ENCODE measurements around the gene CEBPG.

Gene CEBPG

GRCh38 chr19:33407140-33407551 lies 33.6 kb downstream of the CEBPG start:
- DNase-seq (ENCODE audit: low read depth): no peak

GRCh38 chr19:33407716-33408115 lies 34.2 kb downstream of the CEBPG start:
- DNase-seq (ENCODE audit: low read depth): peak; percentile 70

GRCh38 chr19:33408116-33408515 lies 34.6 kb downstream of the CEBPG start:
- no peak for DNase-seq (ENCODE audit: low read depth)

- DNase-seq (ENCODE audit: low read depth): no peak
These were observed 35.3 kb downstream of the CEBPG start for GRCh38 chr19:33408538-33409434.

- DNase-seq (ENCODE audit: low read depth): no peak
These were observed 36.6 kb downstream of the CEBPG start for GRCh38 chr19:33409906-33410685.

- DNase-seq (ENCODE audit: low read depth): no peak
These were observed 37.4 kb downstream of the CEBPG start for GRCh38 chr19:33410915-33411401.

- no peak for DNase-seq (ENCODE audit: low read depth)
These were observed 38.2 kb downstream of the CEBPG start for GRCh38 chr19:33411621-33412180.

GRCh38 chr19:33412601-33413425 lies 39.3 kb downstream of the CEBPG start:
- DNase-seq (ENCODE audit: low read depth): no peak

GRCh38 chr19:33413426-33413725 lies 39.9 kb downstream of the CEBPG start:
- no peak for DNase-seq (ENCODE audit: low read depth)

GRCh38 chr19:33413868-33414666 lies 40.6 kb downstream of the CEBPG start:
- no peak for DNase-seq (ENCODE audit: low read depth)

GRCh38 chr19:33414667-33415605 lies 41.4 kb downstream of the CEBPG start:
- DNase-seq (ENCODE audit: low read depth): no peak

GRCh38 chr19:33416307-33417215 lies 43.1 kb downstream of the CEBPG start:
- peak; percentile 17 for DNase-seq (ENCODE audit: low read depth)

- DNase-seq (ENCODE audit: low read depth): no peak
These were observed 44.2 kb downstream of the CEBPG start for GRCh38 chr19:33417751-33418150.

- DNase-seq (ENCODE audit: low read depth): no peak
These were observed 45.0 kb downstream of the CEBPG start for GRCh38 chr19:33418461-33418860.

GRCh38 chr19:33418871-33419787 lies 45.6 kb downstream of the CEBPG start:
- DNase-seq (ENCODE audit: low read depth): no peak

GRCh38 chr19:33419788-33420130 lies 46.2 kb downstream of the CEBPG start:
- no peak for DNase-seq (ENCODE audit: low read depth)

GRCh38 chr19:33420821-33421220 lies 47.3 kb downstream of the CEBPG start:
- DNase-seq (ENCODE audit: low read depth): no peak

GRCh38 chr19:33421368-33421767 lies 47.9 kb downstream of the CEBPG start:
- DNase-seq (ENCODE audit: low read depth): no peak

Data from CMK (cell line).